NCI-H2171 (cell line): Measurements from ENCODE around the gene TGOLN2.
A peak's percentile ranks its signal among the peaks of the same experiment; 100 is the strongest.
"Not testable (repeated sequence)": the region's sequence is repeated elsewhere in the genome, so short reads cannot be mapped to it uniquely, and the experiment has no call there.

Experiments used
- DNase-seq: peaks from one replicate; lab custom pipeline; 2025; lab: John Stamatoyannopoulos, UW

The TGOLN2 gene

GRCh38 chr2:85340034-85340892 is 12.5 kb upstream of the TGOLN2 start:
- DNase-seq = peak; percentile 54

GRCh38 chr2:85334928-85335327 is 7.1 kb upstream of the TGOLN2 start:
- DNase-seq = no peak

- DNase-seq = not testable (repeated sequence)
Observed at GRCh38 chr2:85333877-85334276, 6.1 kb upstream of the TGOLN2 start.

GRCh38 chr2:85330839-85331636 is 3.2 kb upstream of the TGOLN2 start:
- no peak for DNase-seq

- not testable (repeated sequence) for DNase-seq
Observed at GRCh38 chr2:85329701-85330100, 1.9 kb upstream of the TGOLN2 start.

GRCh38 chr2:85329181-85329651 is 1.4 kb upstream of the TGOLN2 start:
- no peak for DNase-seq

GRCh38 chr2:85327160-85327821 is 498 bp downstream of the TGOLN2 start:
- DNase-seq = no peak

GRCh38 chr2:85326406-85327159 is 1.2 kb downstream of the TGOLN2 start:
- no peak for DNase-seq

GRCh38 chr2:85325466-85325811 is 2.4 kb downstream of the TGOLN2 start:
- no peak for DNase-seq

GRCh38 chr2:85324639-85325465 is 2.9 kb downstream of the TGOLN2 start:
- no peak for DNase-seq

GRCh38 chr2:85323988-85324367 is 3.8 kb downstream of the TGOLN2 start:
- DNase-seq = not testable (repeated sequence)

GRCh38 chr2:85323351-85323987 is 4.3 kb downstream of the TGOLN2 start:
- no peak for DNase-seq

- no peak for DNase-seq
Observed at GRCh38 chr2:85319796-85320195, 8.0 kb downstream of the TGOLN2 start.

GRCh38 chr2:85318222-85319074 is 9.3 kb downstream of the TGOLN2 start:
- DNase-seq = no peak

GRCh38 chr2:85315921-85316320 is 11.9 kb downstream of the TGOLN2 start:
- not testable (repeated sequence) for DNase-seq

GRCh38 chr2:85314884-85315242 is 12.9 kb downstream of the TGOLN2 start:
- DNase-seq = no peak

- DNase-seq = no peak
Observed at GRCh38 chr2:85312404-85312803, 15.4 kb downstream of the TGOLN2 start.

GRCh38 chr2:85310330-85310729 is 17.5 kb downstream of the TGOLN2 start:
- DNase-seq = no peak

GRCh38 chr2:85309699-85310321 is 18.0 kb downstream of the TGOLN2 start:
- no peak for DNase-seq
